ENCODE results near the gene PPM1H. TPM values are rescaled to one million over a fixed set of nuclear protein-coding genes. Genes with fewer than 3 reads are reported as not detected.

PPM1H gene
- total and polyA plus RNA-seq, 2 of the 8 experiments (the other 6 are each of a cell fraction or from before 2014, with no cell fraction given): 16.4 to 36.1 TPM

DNA sequence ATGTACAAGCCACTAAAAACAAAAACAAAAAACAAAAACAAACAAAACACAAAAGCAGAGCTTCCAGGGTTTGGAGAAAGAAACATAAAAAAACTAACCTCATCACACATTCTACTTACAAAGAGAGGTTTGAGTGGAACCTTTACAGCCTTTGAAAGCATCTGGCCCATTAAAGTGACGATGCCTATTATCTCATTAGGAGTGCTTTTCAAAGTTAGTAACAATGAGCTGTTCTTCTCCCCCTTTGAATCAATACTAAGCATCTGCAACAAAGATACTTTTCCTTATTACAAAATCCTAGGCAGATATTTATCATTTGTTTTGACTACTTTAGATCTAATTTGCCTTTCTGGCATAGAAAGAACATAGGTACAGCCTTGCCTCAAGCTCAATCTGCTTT, 217.3 kb downstream of the PPM1H start:
- no peak overlapping the region for H2BK20ac ChIP-seq (ENCODE audit: low read length)
- no peak for DNase-seq (ENCODE audit: low read depth in 1 of 2, low spot score in 2 of 2)
- H4K91ac ChIP-seq (replicated peaks; ENCODE audit: insufficient read length, low read length): no peak overlapping the region
- no peak overlapping the region for H2BK12ac ChIP-seq (ENCODE audit: low read depth, low read length)
- no peak overlapping the region for H4K8ac ChIP-seq (ENCODE audit: extremely low read depth, insufficient read depth, low read length)
- H3K23ac ChIP-seq (ENCODE audit: insufficient read length): no peak overlapping the region
- no peaks in the 10 kb centered on the region for H3K79me1 ChIP-seq (ENCODE audit: low read depth, low read length)
- 81% methylated on average over 1 of the region's 1 CpG; no CpG with 5 or more reads in 1 of the 2 experiments for WGBS, 2 experiments (ENCODE audit: extremely low coverage in 1 of 2, insufficient coverage in 1 of 2, insufficient read length in 1 of 2, insufficient replicate concordance in 2 of 2, low coverage in 1 of 2, low lambda C conversion rate in 2 of 2, missing lambda C conversion rate in 1 of 2)
- no peak overlapping the region for H2AK5ac ChIP-seq (ENCODE audit: low read depth, low read length)
- no peaks in the 10 kb centered on the region for H3K79me2 ChIP-seq (ENCODE audit: control insufficient read depth in 1 of 2, insufficient read depth in 2 of 2, low read length in 2 of 2)
- no peak overlapping the region for H2BK5ac ChIP-seq (ENCODE audit: low read depth, low read length)
- no peak overlapping the region for H3K4me3 ChIP-seq (ENCODE audit: extremely low read depth in 1 of 4, insufficient read depth in 2 of 4, low read depth in 3 of 4, low read length in 4 of 4)
- peaks cover 2 to 12% (median 9%) of the 10 kb centered on the region in 4 experiments for H3K4me1 ChIP-seq (replicated peaks in 1 of 4; ENCODE audit: control insufficient read depth in 3 of 4, insufficient read depth in 4 of 4, low read length in 3 of 4)
- no peaks in the 10 kb centered on the region for H4K20me1 ChIP-seq (replicated peaks in 1 of 2; ENCODE audit: control insufficient read depth in 1 of 2, insufficient read depth in 2 of 2, low read length in 2 of 2)
- CTCF ChIA-PET (ENCODE audit: partially characterized antibody): interaction anchor here (0.7 to 3.5 kb wide), 5 partner anchors 11 to 83 kb away, joined by 3 to 13 read pairs (median 4); no protein-coding TSS in a partner anchor
- no peak overlapping the region for H3K4me2 ChIP-seq (ENCODE audit: insufficient read depth in 1 of 2, low read depth in 2 of 2, low read length in 2 of 2)
- no peak overlapping the region for H2BK15ac ChIP-seq (ENCODE audit: low read length)
- TF ChIP-seq HDAC6 (IDR thresholded peaks at IDR 0.05; ENCODE audit: low read depth, low read length) (no peak), CHD2 (IDR thresholded peaks at IDR 0.05; ENCODE audit: low read length) (no peak), JUN (IDR thresholded peaks at IDR 0.05; ENCODE audit: low read depth, low read length) (no peak), EP300 (IDR thresholded peaks at IDR 0.05; ENCODE audit: borderline replicate concordance in 1 of 2, low read depth in 2 of 2, low read length in 2 of 2) (no peak), SIRT6 (IDR thresholded peaks at IDR 0.05; ENCODE audit: low read length) (no peak)
- no peaks in the 10 kb centered on the region for H3K27me3 ChIP-seq (replicated peaks in 1 of 4; ENCODE audit: control insufficient read depth in 3 of 4, extremely low read depth in 1 of 4, insufficient read depth in 3 of 4, low read length in 3 of 4)
- H3K14ac ChIP-seq (ENCODE audit: insufficient read length): no peak overlapping the region
- no peak for FAIRE-seq
- no peak overlapping the region for H3K4ac ChIP-seq (replicated peaks; ENCODE audit: insufficient read length, low read depth, low read length)
- no peaks in the 10 kb centered on the region for H3K23me2 ChIP-seq (ENCODE audit: low read depth, low read length)
- H3K36me3 ChIP-seq (ENCODE audit: control insufficient read depth in 2 of 4, insufficient read depth in 4 of 4, low read length in 3 of 4): peaks cover 0 to 2% (median 0%) of the 10 kb centered on the region in 4 experiments; a peak in 1 of 8 replicates
- H4K5ac ChIP-seq (ENCODE audit: insufficient read length, low read depth, low read length): no peak overlapping the region
- H3K9me3 ChIP-seq (ENCODE audit: insufficient read depth in 2 of 2, low read depth in 1 of 2, low read length in 1 of 2): no peaks in the 10 kb centered on the region
- H3K56ac ChIP-seq (replicated peaks; ENCODE audit: insufficient read length, low read depth, low read length): no peak overlapping the region
- no peak overlapping the region for H2BK120ac ChIP-seq (replicated peaks; ENCODE audit: low read depth, low read length)
- no peak overlapping the region for H2AFZ ChIP-seq (ENCODE audit: low read length)
- H3K27ac ChIP-seq (ENCODE audit: low read depth, low read length): no peak overlapping the region
- H3K9ac ChIP-seq (replicated peaks in 1 of 4; ENCODE audit: extremely low read depth in 1 of 4, low read depth in 3 of 4, low read length in 3 of 4): no peak overlapping the region
- POLR2A ChIA-PET (ENCODE audit: partially characterized antibody): interaction anchor here (1.1 kb wide), 1 partner anchor 10 kb away, joined by 3 read pairs; no protein-coding TSS in a partner anchor
- no peak overlapping the region for H3K18ac ChIP-seq (ENCODE audit: extremely low read depth, low read length)
